SK-N-SH treated with all-trans-retinoic acid at 6 μM for 48 hours (cell line): ENCODE data around the gene SOX13.

Source experiments
- ATAC-seq: fragments of 200-7000 bp; cut with Tn5 transposase; 3 replicates; pipeline ENCODE4 v1.9.1; 2020; ENCODE audit warnings: mild to moderate bottlenecking, moderate library complexity
- ARNTL ChIP-seq: fragments of 450-650 bp; formaldehyde crosslinking; IDR thresholded peaks from 2 replicates; pipeline ENCODE4 v1.5.0; 2020; ENCODE audit warnings: low read depth, mild to moderate bottlenecking, moderate library complexity, borderline replicate concordance
- CSRNP3 ChIP-seq: fragments of 250-450 bp; sonication (Bioruptor Pico); IDR thresholded peaks from 2 replicates; pipeline ENCODE4 v1.5.1; 2021; ENCODE audit warnings: mild to moderate bottlenecking, moderate library complexity
- GLIS3 ChIP-seq: fragments of 250-450 bp; sonication (Bioruptor Pico); IDR thresholded peaks from 2 replicates; pipeline ENCODE4 v1.5.0; 2020; ENCODE audit warnings: mild to moderate bottlenecking, moderate library complexity
- ISL1 ChIP-seq: fragments of 250-450 bp; sonication (Bioruptor Pico); IDR thresholded peaks from 2 replicates; pipeline ENCODE4 v2.1.2; 2022; ENCODE audit warnings: mild to moderate bottlenecking, moderate library complexity
- POU6F1 ChIP-seq: fragments of 250-450 bp; sonication (Bioruptor Pico); IDR thresholded peaks from 2 replicates; pipeline ENCODE4 v1.8.0; 2021; ENCODE audit warnings: low read depth, mild to moderate bottlenecking, moderate library complexity, borderline replicate concordance
- PPARA ChIP-seq: fragments of 250-450 bp; sonication (Bioruptor Pico); IDR thresholded peaks from 2 replicates; pipeline ENCODE4 v1.5.0; 2020; ENCODE audit warnings: mild to moderate bottlenecking, borderline replicate concordance
- SNAI2 ChIP-seq: fragments of 250-450 bp; sonication (Bioruptor Pico); IDR thresholded peaks from 2 replicates; pipeline ENCODE4 v1.5.0; 2020; ENCODE audit warnings: mild to moderate bottlenecking, moderate library complexity
- TCF4 ChIP-seq: fragments of 250-450 bp; sonication (Bioruptor Pico); IDR thresholded peaks from 2 replicates; pipeline ENCODE4 v1.8.0; 2021; ENCODE audit warnings: mild to moderate bottlenecking, moderate library complexity, borderline replicate concordance
- TOX ChIP-seq: fragments of 250-450 bp; sonication (Bioruptor Pico); IDR thresholded peaks from 2 replicates; pipeline ENCODE4 v1.8.0; 2021; ENCODE audit warnings: mild to moderate bottlenecking, moderate library complexity, borderline replicate concordance
- ZC3H10 ChIP-seq: fragments of 250-450 bp; sonication (Bioruptor Pico); IDR thresholded peaks from 2 replicates; pipeline ENCODE4 v1.5.1; 2021; ENCODE audit warnings: mild to moderate bottlenecking, moderate library complexity
- ZFP3 ChIP-seq: fragments of 250-450 bp; sonication (Bioruptor Pico); IDR thresholded peaks from 2 replicates; pipeline ENCODE4 v1.5.0; 2020; ENCODE audit warnings: mild to moderate bottlenecking, moderate library complexity
- ZFP30 ChIP-seq: fragments of 450-650 bp; formaldehyde crosslinking; IDR thresholded peaks from 2 replicates; pipeline ENCODE4 v1.5.0; 2022; ENCODE audit warnings: mild to moderate bottlenecking, moderate library complexity
- ZNF565 ChIP-seq: fragments of 450-650 bp; formaldehyde crosslinking; conservative IDR thresholded peaks from 2 replicates; pipeline ENCODE4 v1.5.0; 2020; ENCODE audit warnings: low read depth, mild to moderate bottlenecking, moderate library complexity
- ZNF8 ChIP-seq: fragments of 450-650 bp; formaldehyde crosslinking; IDR thresholded peaks from 2 replicates; pipeline ENCODE4 v1.5.0; 2020; ENCODE audit warnings: mild to moderate bottlenecking, moderate library complexity
- TF ChIP-seq, protein P1 (sequence below): fragments of 250-450 bp; sonication (Bioruptor Pico); IDR thresholded peaks from 2 replicates; pipeline ENCODE4 v1.8.0; 2020; ENCODE audit warnings: mild to moderate bottlenecking, moderate library complexity, borderline replicate concordance
- TF ChIP-seq, protein P2 (sequence below): fragments of 250-450 bp; sonication (Bioruptor Pico); IDR thresholded peaks from 2 replicates; pipeline ENCODE4 v1.5.0; 2020; ENCODE audit warnings: mild to moderate bottlenecking, moderate library complexity
- TF ChIP-seq, protein P3 (sequence below): fragments of 250-450 bp; sonication (Bioruptor Pico); IDR thresholded peaks from 2 replicates; pipeline ENCODE4 v1.5.1; 2020; ENCODE audit warnings: low read depth, mild to moderate bottlenecking, moderate library complexity

SOX13 gene

GRCh38 chr1:204154568-204155255 is 81.8 kb downstream of the SOX13 start:
- TF ChIP-seq TOX (CRISPR knock-in tag) (no peak), PPARA (no peak), ARNTL (CRISPR knock-in tag) (no peak), ISL1 (CRISPR knock-in tag) (no peak), ZNF565 (CRISPR knock-in tag) (no peak), GLIS3 (CRISPR knock-in tag) (no peak), POU6F1 (no peak), ZFP30 (no peak), CSRNP3 (CRISPR knock-in tag) (no peak), ZC3H10 (CRISPR knock-in tag) (no peak), TCF4 (CRISPR knock-in tag) (no peak), SNAI2 (CRISPR knock-in tag) (no peak)
- TF ChIP-seq, protein P1, sequence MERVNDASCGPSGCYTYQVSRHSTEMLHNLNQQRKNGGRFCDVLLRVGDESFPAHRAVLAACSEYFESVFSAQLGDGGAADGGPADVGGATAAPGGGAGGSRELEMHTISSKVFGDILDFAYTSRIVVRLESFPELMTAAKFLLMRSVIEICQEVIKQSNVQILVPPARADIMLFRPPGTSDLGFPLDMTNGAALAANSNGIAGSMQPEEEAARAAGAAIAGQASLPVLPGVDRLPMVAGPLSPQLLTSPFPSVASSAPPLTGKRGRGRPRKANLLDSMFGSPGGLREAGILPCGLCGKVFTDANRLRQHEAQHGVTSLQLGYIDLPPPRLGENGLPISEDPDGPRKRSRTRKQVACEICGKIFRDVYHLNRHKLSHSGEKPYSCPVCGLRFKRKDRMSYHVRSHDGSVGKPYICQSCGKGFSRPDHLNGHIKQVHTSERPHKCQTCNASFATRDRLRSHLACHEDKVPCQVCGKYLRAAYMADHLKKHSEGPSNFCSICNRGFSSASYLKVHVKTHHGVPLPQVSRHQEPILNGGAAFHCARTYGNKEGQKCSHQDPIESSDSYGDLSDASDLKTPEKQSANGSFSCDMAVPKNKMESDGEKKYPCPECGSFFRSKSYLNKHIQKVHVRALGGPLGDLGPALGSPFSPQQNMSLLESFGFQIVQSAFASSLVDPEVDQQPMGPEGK (CRISPR knock-in tag), result no peak
- TF ChIP-seq, protein P2, sequence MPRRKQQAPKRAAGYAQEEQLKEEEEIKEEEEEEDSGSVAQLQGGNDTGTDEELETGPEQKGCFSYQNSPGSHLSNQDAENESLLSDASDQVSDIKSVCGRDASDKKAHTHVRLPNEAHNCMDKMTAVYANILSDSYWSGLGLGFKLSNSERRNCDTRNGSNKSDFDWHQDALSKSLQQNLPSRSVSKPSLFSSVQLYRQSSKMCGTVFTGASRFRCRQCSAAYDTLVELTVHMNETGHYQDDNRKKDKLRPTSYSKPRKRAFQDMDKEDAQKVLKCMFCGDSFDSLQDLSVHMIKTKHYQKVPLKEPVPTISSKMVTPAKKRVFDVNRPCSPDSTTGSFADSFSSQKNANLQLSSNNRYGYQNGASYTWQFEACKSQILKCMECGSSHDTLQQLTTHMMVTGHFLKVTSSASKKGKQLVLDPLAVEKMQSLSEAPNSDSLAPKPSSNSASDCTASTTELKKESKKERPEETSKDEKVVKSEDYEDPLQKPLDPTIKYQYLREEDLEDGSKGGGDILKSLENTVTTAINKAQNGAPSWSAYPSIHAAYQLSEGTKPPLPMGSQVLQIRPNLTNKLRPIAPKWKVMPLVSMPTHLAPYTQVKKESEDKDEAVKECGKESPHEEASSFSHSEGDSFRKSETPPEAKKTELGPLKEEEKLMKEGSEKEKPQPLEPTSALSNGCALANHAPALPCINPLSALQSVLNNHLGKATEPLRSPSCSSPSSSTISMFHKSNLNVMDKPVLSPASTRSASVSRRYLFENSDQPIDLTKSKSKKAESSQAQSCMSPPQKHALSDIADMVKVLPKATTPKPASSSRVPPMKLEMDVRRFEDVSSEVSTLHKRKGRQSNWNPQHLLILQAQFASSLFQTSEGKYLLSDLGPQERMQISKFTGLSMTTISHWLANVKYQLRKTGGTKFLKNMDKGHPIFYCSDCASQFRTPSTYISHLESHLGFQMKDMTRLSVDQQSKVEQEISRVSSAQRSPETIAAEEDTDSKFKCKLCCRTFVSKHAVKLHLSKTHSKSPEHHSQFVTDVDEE (CRISPR knock-in tag), result no peak
- TF ChIP-seq, all 23 proteins: peak for 0
- ATAC-seq, result no peak

GRCh38 chr1:204155881-204156280 is 83.0 kb downstream of the SOX13 start:
- TF ChIP-seq ZNF8, result no peak
- TF ChIP-seq ZC3H10 (CRISPR knock-in tag), result no peak
- TF ChIP-seq GLIS3 (CRISPR knock-in tag), result no peak
- TF ChIP-seq, protein P3, sequence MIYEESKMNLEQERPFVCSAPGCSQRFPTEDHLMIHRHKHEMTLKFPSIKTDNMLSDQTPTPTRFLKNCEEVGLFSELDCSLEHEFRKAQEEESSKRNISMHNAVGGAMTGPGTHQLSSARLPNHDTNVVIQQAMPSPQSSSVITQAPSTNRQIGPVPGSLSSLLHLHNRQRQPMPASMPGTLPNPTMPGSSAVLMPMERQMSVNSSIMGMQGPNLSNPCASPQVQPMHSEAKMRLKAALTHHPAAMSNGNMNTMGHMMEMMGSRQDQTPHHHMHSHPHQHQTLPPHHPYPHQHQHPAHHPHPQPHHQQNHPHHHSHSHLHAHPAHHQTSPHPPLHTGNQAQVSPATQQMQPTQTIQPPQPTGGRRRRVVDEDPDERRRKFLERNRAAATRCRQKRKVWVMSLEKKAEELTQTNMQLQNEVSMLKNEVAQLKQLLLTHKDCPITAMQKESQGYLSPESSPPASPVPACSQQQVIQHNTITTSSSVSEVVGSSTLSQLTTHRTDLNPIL, result no peak
- TF ChIP-seq, protein P1 (CRISPR knock-in tag), result no peak
- no peak for TF ChIP-seq ZNF565 (CRISPR knock-in tag)
- TF ChIP-seq ZFP3 (CRISPR knock-in tag), result no peak
- no peak for ATAC-seq

DNA sequence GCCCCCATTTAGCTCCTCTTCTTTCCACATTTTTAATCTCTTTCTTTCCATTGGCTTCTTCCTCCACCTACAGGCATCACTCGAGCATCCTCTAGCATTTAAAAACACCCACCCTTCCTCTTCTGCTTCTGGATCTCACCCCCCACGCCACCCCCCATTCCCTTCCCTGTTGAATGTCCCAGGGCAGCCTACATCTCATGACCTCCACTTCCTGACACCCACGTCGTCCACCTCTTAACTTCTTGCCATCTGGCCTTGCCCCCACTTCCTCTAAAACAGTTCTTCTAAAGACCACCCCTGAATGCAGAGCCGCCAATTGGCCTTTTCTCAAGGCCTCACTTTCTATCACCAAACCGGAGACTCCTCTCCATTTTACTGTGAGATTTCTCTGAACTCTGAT is 85.0 kb downstream of the SOX13 start:
- no peak for ATAC-seq
- TF ChIP-seq CSRNP3 (CRISPR knock-in tag), result no peak
- TF ChIP-seq, all 23 proteins: peak for 0
